Muscle layer of duodenum (tissue), 2 donors: ENCODE results near the gene KRTAP5-1.
"Not testable (repeated sequence)": the region's sequence is repeated elsewhere in the genome, so short reads cannot be mapped to it uniquely, and the experiment has no call there.

Experiments used
- H3K27ac ChIP-seq: one replicate; pipeline ENCODE4 v1.7.0; 2013; ENCODE audit warnings: mild to moderate bottlenecking, low read length
- H3K27me3 ChIP-seq: one replicate; pipeline ENCODE4 v1.7.0; 2013; ENCODE audit warnings: low read depth, mild to moderate bottlenecking, control low read depth, low read length
- H3K36me3 ChIP-seq, 2 donors: one replicate each; pipeline ENCODE4 v1.7.0; 2013; ENCODE audit warnings: low read length in 2 of 2, control low read depth in 1 of 2, mild to moderate bottlenecking in 1 of 2; ENCODE audit not compliant: insufficient read depth in 2 of 2, control insufficient read depth in 1 of 2
- H3K4me1 ChIP-seq, 2 donors: one replicate each; pipeline ENCODE4 v1.7.0; 2013; ENCODE audit warnings: low read length in 2 of 2, mild to moderate bottlenecking in 2 of 2, control low read depth in 1 of 2, moderate library complexity in 1 of 2; ENCODE audit not compliant: insufficient read depth in 2 of 2, control insufficient read depth in 1 of 2
- H3K4me3 ChIP-seq, 2 donors: one replicate each; pipeline ENCODE4 v1.7.0; 2013; ENCODE audit warnings: low read length in 2 of 2, low read depth in 1 of 2, mild to moderate bottlenecking in 1 of 2
- H3K9me3 ChIP-seq, 2 donors: one replicate each; pipeline ENCODE4 v1.7.0; 2013; ENCODE audit warnings: low read length in 2 of 2, control low read depth in 1 of 2, mild to moderate bottlenecking in 1 of 2; ENCODE audit not compliant: control insufficient read depth in 1 of 2
- donor health status: healthy.

KRTAP5-1 gene

DNA sequence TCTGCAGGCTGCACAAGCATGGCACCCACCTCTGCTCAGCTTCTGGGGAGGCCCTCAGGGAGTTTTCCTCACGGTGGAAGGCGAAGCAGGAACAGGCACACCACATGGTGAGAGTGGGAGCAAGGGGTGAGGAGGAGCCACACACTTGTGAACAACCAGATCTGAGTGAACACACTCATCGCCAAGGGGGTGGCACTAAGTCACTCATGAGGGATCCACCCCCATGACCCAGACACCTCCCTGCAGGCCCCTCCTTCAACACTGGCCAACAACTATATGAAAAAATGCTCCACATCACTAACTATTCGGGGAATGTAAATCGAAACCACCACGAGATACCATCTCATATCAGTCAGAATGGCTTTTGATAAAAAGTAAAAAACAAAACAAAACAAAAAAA lies 13.7 kb upstream of the KRTAP5-1 start:
- no peak overlapping the region for H3K27ac ChIP-seq
- H3K27me3 ChIP-seq = no peaks in the 10 kb centered on the region
- H3K4me3 ChIP-seq = no peak overlapping the region
- no peaks in the 10 kb centered on the region for H3K4me1 ChIP-seq
- no peaks in the 10 kb centered on the region for H3K9me3 ChIP-seq
- H3K36me3 ChIP-seq = no peaks in the 10 kb centered on the region

DNA sequence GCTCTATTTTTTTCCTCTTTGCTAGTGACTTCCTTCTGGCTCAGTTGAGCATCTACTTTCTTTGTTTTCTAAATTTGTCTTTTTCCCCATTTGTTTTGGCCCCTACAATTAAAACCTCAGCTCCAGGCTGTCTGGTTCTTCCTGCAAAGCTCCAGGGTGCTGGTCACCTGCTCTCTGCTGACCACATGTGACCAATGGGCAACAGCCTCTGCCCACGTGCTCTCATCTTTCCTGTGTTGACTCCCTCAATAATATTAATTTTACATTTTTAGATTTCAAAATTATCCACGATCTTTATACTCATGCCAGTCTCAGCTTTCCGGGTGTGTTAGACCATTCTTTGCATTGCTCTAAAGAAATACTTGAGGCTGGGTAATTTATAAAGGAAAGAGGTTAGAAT lies 13.3 kb upstream of the KRTAP5-1 start:
- H3K27me3 ChIP-seq, H3K9me3 ChIP-seq, H3K27ac ChIP-seq, H3K36me3 ChIP-seq, H3K4me3 ChIP-seq, H3K4me1 ChIP-seq: not testable (repeated sequence)

DNA sequence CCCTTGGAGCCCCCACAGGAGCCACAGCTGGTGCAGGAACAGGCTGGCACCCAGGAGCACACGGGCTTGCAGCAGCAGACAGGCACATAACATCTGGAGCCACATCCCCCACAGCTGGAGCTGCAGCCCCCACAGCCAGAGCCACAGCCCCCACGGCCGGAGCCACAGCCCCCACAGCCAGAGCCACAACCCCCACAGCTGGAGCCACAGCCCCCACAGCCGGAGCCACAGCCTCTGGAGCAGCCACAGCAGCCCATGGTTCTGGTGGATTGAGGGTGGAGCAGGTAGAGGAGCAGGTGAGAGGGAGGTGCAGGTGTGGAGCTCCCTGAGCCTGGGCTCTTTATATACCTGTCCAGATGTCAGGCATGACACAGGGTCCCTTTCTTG lies 12.9 kb upstream of the KRTAP5-1 start, which contains the start of gene KRTAP5-2:
TSS of gene KRTAP5-2 (minus strand) at position 301 of the 387 bp plus-strand sequence. CDS start at position 257, 44 bp downstream.
- Histone ChIP-seq H3K9me3 (no peaks in the 10 kb centered on the region), H3K4me1 (no peaks in the 10 kb centered on the region), H3K36me3 (no peaks in the 10 kb centered on the region), H3K4me3 (no peak within 1 kb of the TSS), H3K27ac (no peak within 1 kb of the TSS), H3K27me3 (no peaks in the 10 kb centered on the region)

DNA sequence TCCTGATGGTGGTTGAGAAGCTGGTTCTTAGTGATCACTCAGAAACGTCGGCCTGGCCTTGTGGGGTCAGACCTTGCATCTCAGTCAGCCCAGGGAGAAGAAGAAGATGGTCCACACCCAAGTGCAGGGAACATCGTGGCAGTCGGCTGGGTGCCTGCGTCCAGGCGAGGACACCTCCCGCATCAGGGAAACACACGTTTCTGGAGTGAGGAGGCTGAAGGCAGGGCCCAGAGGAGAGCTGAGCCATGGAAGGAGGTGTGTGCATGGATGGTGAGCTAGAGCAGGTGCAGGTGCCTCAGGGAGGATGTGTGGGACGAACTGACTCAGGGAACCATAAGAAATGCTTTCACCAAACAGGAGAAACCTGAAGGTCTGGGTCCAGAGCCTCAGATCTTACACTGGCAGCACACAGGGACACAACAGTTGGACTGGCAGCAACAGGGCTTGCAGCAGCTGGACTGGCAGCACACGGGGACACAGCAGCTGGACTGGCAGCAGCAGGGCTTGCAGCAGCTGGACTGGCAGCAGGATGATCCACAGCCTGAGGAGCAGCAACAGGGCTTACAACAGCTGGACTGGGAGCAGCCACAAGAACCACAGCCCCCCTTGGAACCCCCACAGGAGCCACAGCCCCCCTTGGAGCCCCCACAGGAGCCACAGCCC lies 12.4 kb upstream of the KRTAP5-1 start:
- Histone ChIP-seq H3K4me3 (no peak overlapping the region), H3K27me3 (no peaks in the 10 kb centered on the region), H3K9me3 (no peaks in the 10 kb centered on the region), H3K4me1 (no peaks in the 10 kb centered on the region), H3K36me3 (no peaks in the 10 kb centered on the region), H3K27ac (no peak overlapping the region)

DNA sequence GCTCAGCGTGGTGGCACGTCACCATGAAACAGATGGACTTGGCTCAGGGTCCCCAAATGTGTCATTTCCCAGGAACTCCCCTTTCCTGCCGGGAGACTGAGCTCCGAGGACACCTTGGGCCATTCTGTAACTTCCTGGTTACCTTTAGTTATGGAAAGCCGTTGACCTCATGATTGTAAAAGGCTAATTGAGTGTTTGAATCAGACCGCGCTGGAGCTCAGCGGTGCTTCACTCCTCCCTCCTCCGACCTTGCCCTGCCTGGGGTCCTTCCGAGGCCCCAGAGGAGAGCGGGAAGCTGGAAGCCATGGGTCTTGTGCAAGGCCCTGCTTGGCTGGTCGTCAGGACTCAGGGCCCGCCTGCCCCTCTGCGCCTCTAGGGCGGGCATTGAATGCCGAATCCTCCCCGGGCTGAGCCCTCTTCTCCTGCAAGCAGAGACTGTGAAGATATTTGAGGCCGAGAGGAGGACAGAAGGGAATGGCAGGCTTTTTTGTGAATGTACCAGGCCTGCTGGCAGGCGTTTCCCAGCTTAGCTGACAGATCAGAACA lies 11.6 kb upstream of the KRTAP5-1 start:
- H3K4me3 ChIP-seq, H3K4me1 ChIP-seq, H3K9me3 ChIP-seq, H3K27ac ChIP-seq, H3K27me3 ChIP-seq, H3K36me3 ChIP-seq: not testable (repeated sequence)

DNA sequence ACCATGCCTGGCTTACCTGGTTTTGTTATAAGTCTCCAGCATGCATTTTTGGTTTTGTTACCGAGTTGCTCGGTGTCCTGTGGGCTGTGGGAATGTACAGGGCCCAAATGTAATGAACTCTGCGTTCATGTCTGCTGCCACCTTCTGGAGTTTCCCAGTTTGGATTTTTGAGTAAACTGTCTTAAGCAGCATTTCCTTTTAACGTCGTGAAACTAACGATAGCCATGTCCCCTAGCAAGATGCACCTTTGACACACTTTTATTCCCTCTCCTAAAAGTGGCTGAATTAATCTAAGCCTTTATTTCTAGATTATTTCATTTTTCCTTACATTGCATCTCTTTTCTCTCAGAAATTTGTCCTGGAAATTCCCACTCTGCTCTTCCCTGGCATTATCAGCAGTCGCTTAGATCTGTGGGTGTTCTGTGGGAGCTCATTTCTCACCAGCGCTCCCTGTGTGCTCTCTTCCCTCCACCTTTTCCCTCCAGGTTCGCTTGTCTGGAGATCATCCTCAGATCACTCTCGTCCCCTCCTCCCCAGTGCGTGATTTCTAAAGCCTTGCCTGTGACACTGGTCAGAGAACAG lies 11.0 kb upstream of the KRTAP5-1 start:
- H3K27me3 ChIP-seq, H3K4me1 ChIP-seq, H3K36me3 ChIP-seq, H3K27ac ChIP-seq, H3K4me3 ChIP-seq, H3K9me3 ChIP-seq: not testable (repeated sequence)

DNA sequence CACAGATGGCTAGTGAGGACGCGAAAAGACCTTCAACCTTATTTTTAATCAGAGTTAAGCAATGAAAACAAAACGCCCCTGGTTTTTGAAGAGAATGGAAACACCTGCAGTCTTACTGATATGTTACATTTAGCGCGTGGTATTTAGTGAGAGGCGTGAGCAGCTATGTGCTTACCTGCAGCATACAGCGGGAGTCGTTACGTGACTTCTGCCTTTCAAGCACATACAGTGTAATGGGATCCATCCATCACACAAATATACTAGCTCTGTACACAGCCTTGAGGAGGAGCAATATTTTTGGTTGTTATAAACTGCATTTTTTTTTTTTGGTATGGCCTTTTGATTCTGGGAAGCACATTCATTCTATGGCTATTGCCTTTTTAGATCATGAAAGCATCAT lies 7.5 kb upstream of the KRTAP5-1 start:
- Histone ChIP-seq H3K27ac (no peak overlapping the region), H3K4me1 (no peaks in the 10 kb centered on the region), H3K27me3 (no peaks in the 10 kb centered on the region), H3K36me3 (no peaks in the 10 kb centered on the region), H3K4me3 (no peak overlapping the region), H3K9me3 (no peaks in the 10 kb centered on the region)

DNA sequence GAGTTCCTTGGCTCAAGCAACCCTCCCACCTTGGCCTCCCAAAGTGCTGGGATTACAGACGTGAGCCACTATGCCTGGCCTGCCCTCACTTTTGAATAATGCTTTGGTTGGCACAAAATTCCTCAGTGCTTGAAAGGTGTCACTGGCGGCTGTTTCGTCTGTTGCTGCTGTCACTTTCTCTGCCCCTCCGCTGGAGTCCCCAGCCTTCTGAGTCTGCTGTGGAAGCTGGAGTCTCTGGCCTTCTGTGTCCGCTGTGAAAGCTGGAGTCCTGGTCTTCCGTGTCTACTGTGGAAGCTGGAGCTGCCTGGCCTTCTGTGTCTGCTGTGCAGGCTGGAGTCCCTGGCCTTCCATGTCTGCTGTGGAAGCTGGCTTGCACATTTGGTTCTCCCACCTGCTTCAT lies 4.9 kb upstream of the KRTAP5-1 start:
- no peak overlapping the region for H3K27ac ChIP-seq
- H3K27me3 ChIP-seq = no peaks in the 10 kb centered on the region
- H3K36me3 ChIP-seq = no peaks in the 10 kb centered on the region
- no peaks in the 10 kb centered on the region for H3K9me3 ChIP-seq
- H3K4me3 ChIP-seq = no peak overlapping the region
- no peaks in the 10 kb centered on the region for H3K4me1 ChIP-seq

DNA sequence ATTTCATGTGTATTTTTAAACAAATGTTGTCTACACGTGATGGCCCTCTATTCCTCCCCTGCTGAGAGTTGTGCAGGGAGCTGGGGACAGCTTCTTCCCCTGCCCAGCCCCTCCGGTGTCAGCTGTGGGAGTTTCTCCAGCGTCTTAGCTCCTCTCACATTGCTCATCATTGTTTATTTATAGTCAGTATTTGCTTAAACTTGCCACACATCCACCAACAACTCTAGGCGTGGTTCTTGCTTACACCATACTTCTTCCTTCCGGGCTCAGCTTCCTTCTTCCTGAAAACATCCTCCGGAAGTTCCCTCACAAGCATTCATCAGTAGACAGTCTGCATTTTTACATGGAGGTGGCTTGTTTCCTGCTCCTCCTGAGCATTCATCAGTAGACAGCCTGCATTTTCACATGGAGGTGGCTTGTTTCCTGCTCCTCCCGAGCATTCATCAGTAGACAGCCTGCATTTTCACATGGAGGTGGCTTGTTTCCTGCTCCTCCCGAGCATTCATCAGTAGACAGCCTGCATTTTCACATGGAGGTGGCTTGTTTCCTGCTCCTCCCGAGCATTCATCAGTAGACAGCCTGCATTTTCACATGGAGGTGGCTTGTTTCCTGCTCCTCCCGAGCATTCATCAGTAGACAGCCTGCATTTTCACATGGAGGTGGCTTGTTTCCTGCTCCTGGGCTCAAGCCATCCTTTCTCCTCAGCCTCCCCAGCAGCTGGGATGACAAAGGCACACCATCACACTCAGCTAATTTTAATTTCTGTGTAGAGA lies 4.3 kb upstream of the KRTAP5-1 start:
- not testable (repeated sequence) for H3K4me3 ChIP-seq, H3K27ac ChIP-seq, H3K9me3 ChIP-seq, H3K27me3 ChIP-seq, H3K4me1 ChIP-seq, H3K36me3 ChIP-seq

DNA sequence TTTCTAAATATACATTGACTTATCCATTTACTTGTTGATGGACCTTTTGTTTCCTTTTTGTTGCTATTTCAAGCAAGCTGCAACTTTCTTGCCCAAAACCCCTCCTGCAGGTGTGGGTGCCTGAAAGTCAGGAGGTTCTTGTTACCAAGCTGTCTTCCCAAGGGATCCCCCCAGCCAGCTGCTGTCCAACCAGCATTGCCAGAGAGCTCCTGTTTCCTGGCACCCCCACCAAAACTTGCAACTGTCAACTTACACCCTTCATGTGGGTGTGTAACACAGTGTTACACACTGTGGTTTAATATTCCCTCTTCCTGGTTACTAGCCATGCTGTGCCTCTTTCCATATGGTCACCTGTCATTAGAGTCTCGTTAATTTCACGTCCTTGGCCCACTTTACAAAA lies 1.6 kb upstream of the KRTAP5-1 start:
- Histone ChIP-seq H3K4me1 (no peaks in the 10 kb centered on the region), H3K36me3 (no peaks in the 10 kb centered on the region), H3K9me3 (no peaks in the 10 kb centered on the region), H3K27me3 (no peaks in the 10 kb centered on the region), H3K4me3 (no peak overlapping the region), H3K27ac (no peak overlapping the region)

DNA sequence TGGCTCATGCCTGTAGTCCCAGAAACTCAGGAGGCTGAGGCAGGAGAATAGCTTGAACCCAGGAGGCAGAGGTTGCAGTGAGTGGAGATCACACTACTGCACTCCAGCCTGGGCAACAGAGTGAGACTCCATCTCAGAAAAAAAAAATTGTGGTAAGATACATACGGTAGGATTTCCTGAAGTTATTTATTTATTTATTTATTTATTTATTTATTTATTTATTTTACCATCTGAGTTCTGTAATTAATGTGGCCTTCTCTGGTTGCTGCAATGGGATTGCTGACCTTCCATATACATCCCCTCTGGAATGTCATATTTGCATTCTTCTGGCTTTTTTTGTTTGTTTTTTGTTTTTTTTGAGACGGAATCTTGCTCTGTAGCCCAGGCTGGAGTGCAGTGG lies 2.2 kb downstream of the KRTAP5-1 start:
- H3K9me3 ChIP-seq, H3K36me3 ChIP-seq, H3K4me1 ChIP-seq, H3K27me3 ChIP-seq, H3K27ac ChIP-seq, H3K4me3 ChIP-seq: not testable (repeated sequence)
